Placental pericyte (primary cell): ENCODE measurements around the gene OR56A5. TPM values are rescaled to one million over a fixed set of nuclear protein-coding genes. Genes with fewer than 3 reads are reported as not detected.

Experiments
- small RNA-seq: library from RNA; depleted of rRNA; stranded (forward); fragments of <200 nt; gene quantifications from one replicate; pipeline ENCODE3, GENCODE V24; 2012; ENCODE audit warnings: low replicate concordance
- total RNA-seq: library from RNA; depleted of rRNA; stranded (reverse); fragments of >200 nt; gene quantifications from 2 replicates; pipeline ENCODE4 v1.2.3, GENCODE V29; 2012

Gene OR56A5, protein sequence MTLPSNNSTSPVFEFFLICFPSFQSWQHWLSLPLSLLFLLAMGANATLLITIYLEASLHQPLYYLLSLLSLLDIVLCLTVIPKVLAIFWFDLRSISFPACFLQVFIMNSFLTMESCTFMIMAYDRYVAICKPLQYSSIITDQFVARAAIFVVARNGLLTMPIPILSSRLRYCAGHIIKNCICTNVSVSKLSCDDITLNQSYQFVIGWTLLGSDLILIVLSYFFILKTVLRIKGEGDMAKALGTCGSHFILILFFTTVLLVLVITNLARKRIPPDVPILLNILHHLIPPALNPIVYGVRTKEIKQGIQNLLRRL
- total RNA-seq = not detected in 2 replicates

DNA sequence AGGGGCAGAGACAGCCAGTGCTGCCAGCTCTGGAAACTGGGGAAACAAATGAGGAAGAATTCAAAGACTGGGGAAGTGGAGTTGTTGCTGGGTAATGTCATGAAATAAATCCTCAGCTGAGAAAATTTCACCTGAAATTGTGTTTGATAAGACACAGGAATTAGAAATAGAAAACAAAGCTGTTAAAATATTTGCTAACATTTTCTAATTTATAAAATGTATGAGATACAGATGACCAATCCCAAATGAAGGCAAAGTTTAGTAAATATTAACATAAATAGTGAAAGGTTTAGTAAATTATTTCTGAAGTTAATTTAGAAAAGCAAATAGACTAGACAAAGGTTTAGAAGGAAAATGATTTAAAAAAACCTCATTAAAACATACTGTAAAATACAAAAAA lies at the start of gene OR56A5:
Gene OR56A5 (minus strand): TSS at position 101 of the 400 bp plus-strand sequence. CDS start 0 bp downstream, at position 101.

DNA sequence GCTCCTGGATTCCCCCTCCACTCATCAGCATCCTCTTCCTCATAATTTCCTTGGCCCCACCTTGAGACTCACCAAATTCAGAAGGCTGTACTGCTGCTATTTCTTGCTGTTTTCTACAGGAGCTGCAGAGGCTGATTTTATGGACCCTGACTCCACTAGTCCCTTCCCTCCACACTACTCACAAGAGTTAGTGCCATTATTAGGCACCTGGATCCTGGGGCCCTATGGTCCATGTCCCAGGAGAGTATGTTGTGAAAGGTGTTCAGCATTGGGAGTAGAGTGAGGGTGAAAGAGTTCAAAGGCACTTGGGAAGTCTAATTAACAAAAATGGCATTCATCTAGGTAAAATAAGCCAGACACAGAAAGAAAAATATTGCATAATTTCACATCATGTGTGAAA lies 38.6 kb upstream of the OR56A5 start, which contains the start of gene OR56A4:
Gene OR56A4 (minus strand): TSS at position 101 of the 400 bp plus-strand sequence. CDS start 3,954 bp downstream, outside the sequence.

DNA sequence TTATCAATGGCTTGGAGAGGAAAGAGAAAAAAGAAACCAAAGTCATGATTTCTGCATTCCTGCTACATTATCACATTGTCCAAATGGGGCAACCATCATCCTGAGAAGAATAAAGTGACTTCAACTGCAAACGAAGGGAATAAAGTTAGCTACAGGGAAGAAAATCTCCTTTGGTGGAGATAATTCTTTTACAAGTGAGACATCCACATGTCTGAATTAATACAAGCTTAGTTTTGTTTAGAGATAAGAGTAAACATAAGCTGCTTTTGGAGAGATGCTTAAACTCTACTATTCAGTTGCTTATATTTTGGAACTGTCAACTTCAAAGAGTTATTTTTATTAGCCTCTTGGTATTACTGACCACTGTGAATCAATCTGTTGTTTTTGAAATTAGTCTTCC lies 18.6 kb upstream of the OR56A5 start, which contains the start of gene OR52L1:
Gene OR52L1 (minus strand): TSS at position 101 of the 400 bp plus-strand sequence. CDS start 55 bp downstream, at position 46.

DNA sequence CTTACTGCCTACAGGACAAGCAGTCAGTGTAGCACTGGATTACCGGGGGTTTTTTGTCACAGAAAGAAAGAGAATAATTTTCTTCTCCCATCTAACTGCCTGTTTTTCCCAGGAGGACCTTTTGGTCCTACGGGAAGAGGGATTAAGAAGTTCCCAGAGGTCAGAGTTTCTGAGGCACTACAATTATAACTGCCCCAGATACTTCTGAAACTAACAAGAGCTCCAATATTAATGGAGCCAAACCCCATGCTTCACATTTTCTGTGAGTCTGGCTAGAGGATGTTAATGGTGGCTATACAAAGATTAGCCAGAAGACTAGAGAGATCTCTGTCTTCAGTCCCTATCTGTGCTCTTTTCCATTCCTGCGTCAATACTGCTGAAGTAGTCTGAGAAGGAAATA lies 26.3 kb downstream of the OR56A5 start, which contains the start of gene OR56A3:
Gene OR56A3 (plus strand): TSS at position 301 of the 400 bp plus-strand sequence. CDS start 5,096 bp downstream, outside the sequence.

Small RNA genes lying within 50 kb of the gene (small RNA-seq; reads per million reads assigned to genes)
- gene RNA5SP329 = not detected

Other genes starting within 250 kb of the OR56A5 start
- gene OR56B1, start 232.0 kb downstream of the OR56A5 start, total RNA-seq = not detected in 2 replicates
- gene OR52N4, start 214.3 kb downstream of the OR56A5 start, total RNA-seq = 0.14 TPM in 1 of 2 replicates, not detected in the other
- gene OR52N5, start 185.1 kb downstream of the OR56A5 start, total RNA-seq = 0.72 TPM in 1 of 2 replicates, not detected in the other
- 0.43 and 0.44 TPM in 2 replicates for gene OR52N1, start 177.2 kb downstream of the OR56A5 start, total RNA-seq
- gene OR52N2, start 159.6 kb downstream of the OR56A5 start, total RNA-seq = not detected in 2 replicates
- 0.86 TPM in 1 of 2 replicates, not detected in the other for gene OR52E6, start 126.6 kb downstream of the OR56A5 start, total RNA-seq
- gene OR52E8, start 110.8 kb downstream of the OR56A5 start, total RNA-seq = 1.0 TPM in 1 of 2 replicates, not detected in the other
- gene OR52E4, start 87.9 kb downstream of the OR56A5 start, total RNA-seq = not detected in 2 replicates
- not detected in 2 replicates for gene OR52E5, start 75.3 kb downstream of the OR56A5 start, total RNA-seq
- not detected in 2 replicates for gene OR56A3, start 26.2 kb downstream of the OR56A5 start, total RNA-seq
- gene OR52L1, start 18.5 kb upstream of the OR56A5 start, total RNA-seq = not detected in 2 replicates
- gene OR56A4, start 38.5 kb upstream of the OR56A5 start, total RNA-seq = not detected in 2 replicates
- under 0.01 TPM in 1 of 2 replicates, not detected in the other for gene OR56A1, start 62.3 kb upstream of the OR56A5 start, total RNA-seq
- not detected in 2 replicates for gene OR56B4, start 139.2 kb upstream of the OR56A5 start, total RNA-seq
- not detected in 2 replicates for gene OR52B2, start 201.8 kb upstream of the OR56A5 start, total RNA-seq
- gene OR52W1, start 230.7 kb upstream of the OR56A5 start, total RNA-seq = not detected in 2 replicates
- gene C11orf42, start 237.1 kb upstream of the OR56A5 start, total RNA-seq = not detected in 2 replicates